GM23338 (cell line): ENCODE results near the gene GID4. TPM values are rescaled to one million over a fixed set of nuclear protein-coding genes. Genes with fewer than 3 reads are reported as not detected.

Experiments
- ATAC-seq: fragments of 200-7000 bp; cut with Tn5 transposase; 3 replicates; pipeline ENCODE4 v1.9.1; 2020
- DNase-seq: peaks from one replicate; pipeline ENCODE4 v3.0.0-alpha.2; 2015; ENCODE audit warnings: low spot score
- H2AFZ ChIP-seq: fragments of 200-600 bp; sonication (generic); 2 replicates; pipeline ENCODE4 v1.8.0; 2016; ENCODE audit warnings: antibody characterized with exemption, mild to moderate bottlenecking, moderate library complexity
- H3F3A ChIP-seq: fragments of 200-600 bp; sonication (generic); replicated peaks from 2 replicates; pipeline ENCODE4 v1.8.0; 2017; ENCODE audit warnings: antibody characterized with exemption, mixed run types, low read depth
- H3K27ac ChIP-seq: fragments of 200-600 bp; sonication (generic); 2 replicates; pipeline ENCODE4 v1.6.1; 2016; ENCODE audit warnings: low read depth
- H3K27me3 ChIP-seq: fragments of 200-600 bp; sonication (generic); 2 replicates; pipeline ENCODE4 v1.8.0; 2016; ENCODE audit warnings: mild to moderate bottlenecking, mixed run types, moderate library complexity; ENCODE audit not compliant: insufficient read depth
- H3K36me3 ChIP-seq: fragments of 200-600 bp; sonication (generic); 2 replicates; pipeline ENCODE4 v1.8.0; 2016; ENCODE audit warnings: mild to moderate bottlenecking; ENCODE audit not compliant: insufficient read depth
- H3K4me1 ChIP-seq: fragments of 200-600 bp; sonication (generic); 2 replicates; pipeline ENCODE4 v1.8.0; 2016; ENCODE audit warnings: mild to moderate bottlenecking, moderate library complexity; ENCODE audit not compliant: insufficient read depth
- H3K4me2 ChIP-seq: fragments of 200-600 bp; sonication (generic); 2 replicates; pipeline ENCODE4 v1.7.1; 2017; ENCODE audit warnings: mixed run types
- H3K4me3 ChIP-seq: fragments of 200-600 bp; sonication (generic); 2 replicates; pipeline ENCODE4 v1.6.1; 2016; ENCODE audit warnings: mixed run types
- H3K79me2 ChIP-seq: fragments of 200-600 bp; sonication (generic); replicated peaks from 2 replicates; pipeline ENCODE4 v1.8.0; 2017; ENCODE audit warnings: mild to moderate bottlenecking; ENCODE audit not compliant: insufficient read depth
- H3K9me2 ChIP-seq: fragments of 200-600 bp; sonication (generic); 2 replicates; pipeline ENCODE4 v1.8.0; 2017; ENCODE audit not compliant: insufficient read depth
- H4K20me1 ChIP-seq: fragments of 200-600 bp; sonication (generic); replicated peaks from 2 replicates; pipeline ENCODE4 v1.8.0; 2017; ENCODE audit warnings: mild to moderate bottlenecking; ENCODE audit not compliant: insufficient read depth
- H3K27ac Mint-ChIP-seq: 2 replicates; pipeline ENCODE4 v1.8.0; 2020; ENCODE audit warnings: inconsistent platforms, mild to moderate bottlenecking, moderate library complexity, mixed read lengths
- H3K27me3 Mint-ChIP-seq: 3 replicates; pipeline ENCODE4 v1.8.0; 2022; ENCODE audit warnings: low read depth, mild to moderate bottlenecking, moderate library complexity, mixed read lengths, inconsistent platforms; ENCODE audit not compliant: insufficient read depth, poor library complexity
- H3K36me3 Mint-ChIP-seq: 3 replicates; pipeline ENCODE4 v1.8.0; 2021; ENCODE audit warnings: low read depth, mild to moderate bottlenecking, inconsistent platforms, moderate library complexity, mixed read lengths
- H3K4me1 Mint-ChIP-seq: 3 replicates; pipeline ENCODE4 v1.8.0; 2020; ENCODE audit warnings: mild to moderate bottlenecking, inconsistent platforms, mixed read lengths
- H3K4me3 Mint-ChIP-seq: 3 replicates; pipeline ENCODE4 v1.8.0; 2021; ENCODE audit warnings: moderate library complexity, mild to moderate bottlenecking, inconsistent platforms, mixed read lengths
- H3K9me3 Mint-ChIP-seq: 3 replicates; pipeline ENCODE4 v1.8.0; 2020; ENCODE audit warnings: moderate library complexity, mild to moderate bottlenecking, inconsistent platforms, mixed read lengths
- CREB1 ChIP-seq: fragments of 250-450 bp; sonication (Bioruptor Pico); IDR thresholded peaks from 2 replicates; pipeline ENCODE4 v1.5.0; 2020; ENCODE audit warnings: low read depth, mild to moderate bottlenecking, moderate library complexity
- EZH2 ChIP-seq: fragments of 200-600 bp; sonication (generic); IDR thresholded peaks from one replicate; pipeline ENCODE4 v1.8.0; 2017; ENCODE audit warnings: antibody characterized with exemption, mild to moderate bottlenecking, low read depth; ENCODE audit not compliant: unreplicated experiment
- EZH2phosphoT487 ChIP-seq: fragments of 200-600 bp; sonication (generic); IDR thresholded peaks from one replicate; pipeline ENCODE4 v1.8.1; 2018; ENCODE audit warnings: antibody characterized with exemption; ENCODE audit not compliant: unreplicated experiment
- JUNB ChIP-seq: IDR thresholded peaks from one replicate; pipeline ENCODE4 v1.6.1; 2016; ENCODE audit warnings: antibody characterized with exemption; ENCODE audit not compliant: unreplicated experiment
- NANOG ChIP-seq: IDR thresholded peaks from 2 replicates; pipeline ENCODE4 v1.6.1; 2016; ENCODE audit warnings: antibody characterized with exemption, borderline replicate concordance
- POLR2AphosphoS5 ChIP-seq: IDR thresholded peaks from 2 replicates; pipeline ENCODE4 v1.6.1; 2016; ENCODE audit warnings: antibody characterized with exemption, low read depth
- STAT1 ChIP-seq: IDR thresholded peaks from one replicate; pipeline ENCODE4 v1.6.1; 2016; ENCODE audit warnings: antibody characterized with exemption; ENCODE audit not compliant: unreplicated experiment
- ZNF114 ChIP-seq: fragments of 250-450 bp; sonication (Bioruptor Pico); IDR thresholded peaks from 2 replicates; pipeline ENCODE4 v1.5.0; 2020; ENCODE audit warnings: mild to moderate bottlenecking, moderate library complexity
- ZNF331 ChIP-seq: fragments of 250-450 bp; sonication (Bioruptor Pico); IDR thresholded peaks from 2 replicates; pipeline ENCODE4 v1.5.0; 2020; ENCODE audit warnings: low read depth, mild to moderate bottlenecking, moderate library complexity
- polyA plus RNA-seq: library from polyadenylated mRNA; unstranded; fragments of >200 nt; fragmentation: Nextera tagmentation; extraction: Ambion mirVana; gene quantifications from 2 replicates; pipeline ENCODE4 v1.2.1, GENCODE V29; 2016
- total RNA-seq: library from RNA; depleted of rRNA; stranded (reverse); fragments of >200 nt; shearing (Covaris generic); gene quantifications from 2 replicates; pipeline ENCODE4 v1.2.3, GENCODE V29; 2014
- TF ChIP-seq, protein P1 (sequence below): IDR thresholded peaks from 2 replicates; pipeline ENCODE4 v1.6.1; 2016; ENCODE audit warnings: antibody characterized with exemption
- TF ChIP-seq, protein P2 (sequence below): IDR thresholded peaks from one replicate; pipeline ENCODE4 v1.6.1; 2018; ENCODE audit warnings: antibody characterized with exemption; ENCODE audit not compliant: unreplicated experiment
- TF ChIP-seq, protein P3 (sequence below): fragments of 250-450 bp; sonication (Bioruptor Pico); IDR thresholded peaks from 2 replicates; pipeline ENCODE4 v1.5.0; 2020; ENCODE audit warnings: mild to moderate bottlenecking, moderate library complexity
- TF ChIP-seq, protein P4 (sequence below), 2 experiments: fragments of 200-600 bp in 1 of 2; sonication (generic) in 1 of 2; conservative IDR thresholded peaks; 2 replicates each; pipeline versions ENCODE4 v1.5.1 to v1.6.1; 2016 to 2017; ENCODE audit warnings: antibody characterized with exemption in 2 of 2, low read depth in 2 of 2, mild to moderate bottlenecking in 2 of 2, moderate library complexity in 1 of 2

Gene GID4
- total and polyA plus RNA-seq, 2 experiments from 2014 or later: 6.3 to 11.2 TPM

DNA sequence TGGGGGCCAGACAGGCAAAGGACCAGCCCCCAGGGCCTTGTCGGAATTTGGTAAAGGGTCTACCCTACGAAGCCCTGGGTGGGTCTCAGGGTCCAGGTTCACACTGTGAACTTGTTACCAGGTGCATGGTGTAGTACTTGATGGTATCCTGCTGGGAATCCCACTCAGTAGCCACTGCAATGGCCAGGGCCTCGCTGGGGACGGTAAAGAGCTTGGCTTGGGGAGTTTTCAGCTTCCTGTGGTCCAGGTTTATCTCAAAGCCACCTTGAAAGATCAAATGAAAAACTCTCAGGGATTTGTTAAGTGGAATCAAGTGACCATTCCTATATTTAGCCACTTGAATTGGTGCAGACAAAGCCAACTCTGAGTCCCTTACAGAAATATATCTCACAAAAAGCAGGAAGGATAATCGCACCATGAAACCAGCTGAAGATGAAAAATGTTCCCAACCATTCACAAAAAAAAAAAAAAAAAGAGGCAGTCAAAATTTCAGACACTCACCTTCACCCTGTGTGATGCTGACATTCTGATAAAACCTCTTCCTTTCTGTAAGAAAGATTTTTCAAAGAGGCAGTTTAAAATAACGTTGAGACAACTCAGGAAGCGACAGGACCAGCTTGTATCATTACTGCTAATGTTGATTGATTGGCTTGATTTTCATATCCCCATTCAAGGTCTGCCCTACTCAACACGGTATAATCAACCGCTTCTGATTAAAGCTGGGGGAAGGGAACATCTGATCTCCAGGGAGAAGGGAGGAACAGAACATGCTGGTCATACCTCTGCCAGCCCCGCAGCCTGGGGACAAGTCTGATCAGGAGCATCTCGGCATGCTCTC, 10.9 kb upstream of the GID4 start:
- H2AFZ ChIP-seq: no peak overlapping the region
- TF ChIP-seq JUNB: no peak
- no peak for TF ChIP-seq EZH2
- TF ChIP-seq NANOG: no peak
- TF ChIP-seq, protein P1, sequence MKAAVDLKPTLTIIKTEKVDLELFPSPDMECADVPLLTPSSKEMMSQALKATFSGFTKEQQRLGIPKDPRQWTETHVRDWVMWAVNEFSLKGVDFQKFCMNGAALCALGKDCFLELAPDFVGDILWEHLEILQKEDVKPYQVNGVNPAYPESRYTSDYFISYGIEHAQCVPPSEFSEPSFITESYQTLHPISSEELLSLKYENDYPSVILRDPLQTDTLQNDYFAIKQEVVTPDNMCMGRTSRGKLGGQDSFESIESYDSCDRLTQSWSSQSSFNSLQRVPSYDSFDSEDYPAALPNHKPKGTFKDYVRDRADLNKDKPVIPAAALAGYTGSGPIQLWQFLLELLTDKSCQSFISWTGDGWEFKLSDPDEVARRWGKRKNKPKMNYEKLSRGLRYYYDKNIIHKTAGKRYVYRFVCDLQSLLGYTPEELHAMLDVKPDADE: no peak
- TF ChIP-seq, protein P2, sequence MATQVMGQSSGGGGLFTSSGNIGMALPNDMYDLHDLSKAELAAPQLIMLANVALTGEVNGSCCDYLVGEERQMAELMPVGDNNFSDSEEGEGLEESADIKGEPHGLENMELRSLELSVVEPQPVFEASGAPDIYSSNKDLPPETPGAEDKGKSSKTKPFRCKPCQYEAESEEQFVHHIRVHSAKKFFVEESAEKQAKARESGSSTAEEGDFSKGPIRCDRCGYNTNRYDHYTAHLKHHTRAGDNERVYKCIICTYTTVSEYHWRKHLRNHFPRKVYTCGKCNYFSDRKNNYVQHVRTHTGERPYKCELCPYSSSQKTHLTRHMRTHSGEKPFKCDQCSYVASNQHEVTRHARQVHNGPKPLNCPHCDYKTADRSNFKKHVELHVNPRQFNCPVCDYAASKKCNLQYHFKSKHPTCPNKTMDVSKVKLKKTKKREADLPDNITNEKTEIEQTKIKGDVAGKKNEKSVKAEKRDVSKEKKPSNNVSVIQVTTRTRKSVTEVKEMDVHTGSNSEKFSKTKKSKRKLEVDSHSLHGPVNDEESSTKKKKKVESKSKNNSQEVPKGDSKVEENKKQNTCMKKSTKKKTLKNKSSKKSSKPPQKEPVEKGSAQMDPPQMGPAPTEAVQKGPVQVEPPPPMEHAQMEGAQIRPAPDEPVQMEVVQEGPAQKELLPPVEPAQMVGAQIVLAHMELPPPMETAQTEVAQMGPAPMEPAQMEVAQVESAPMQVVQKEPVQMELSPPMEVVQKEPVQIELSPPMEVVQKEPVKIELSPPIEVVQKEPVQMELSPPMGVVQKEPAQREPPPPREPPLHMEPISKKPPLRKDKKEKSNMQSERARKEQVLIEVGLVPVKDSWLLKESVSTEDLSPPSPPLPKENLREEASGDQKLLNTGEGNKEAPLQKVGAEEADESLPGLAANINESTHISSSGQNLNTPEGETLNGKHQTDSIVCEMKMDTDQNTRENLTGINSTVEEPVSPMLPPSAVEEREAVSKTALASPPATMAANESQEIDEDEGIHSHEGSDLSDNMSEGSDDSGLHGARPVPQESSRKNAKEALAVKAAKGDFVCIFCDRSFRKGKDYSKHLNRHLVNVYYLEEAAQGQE: no peak
- TF ChIP-seq ZNF331 (CRISPR knock-in tag): no peak
- TF ChIP-seq EZH2phosphoT487: no peak
- no peak for TF ChIP-seq CREB1 (CRISPR knock-in tag)
- no peak for TF ChIP-seq STAT1
- no peak for TF ChIP-seq POLR2AphosphoS5
- TF ChIP-seq, protein P3, sequence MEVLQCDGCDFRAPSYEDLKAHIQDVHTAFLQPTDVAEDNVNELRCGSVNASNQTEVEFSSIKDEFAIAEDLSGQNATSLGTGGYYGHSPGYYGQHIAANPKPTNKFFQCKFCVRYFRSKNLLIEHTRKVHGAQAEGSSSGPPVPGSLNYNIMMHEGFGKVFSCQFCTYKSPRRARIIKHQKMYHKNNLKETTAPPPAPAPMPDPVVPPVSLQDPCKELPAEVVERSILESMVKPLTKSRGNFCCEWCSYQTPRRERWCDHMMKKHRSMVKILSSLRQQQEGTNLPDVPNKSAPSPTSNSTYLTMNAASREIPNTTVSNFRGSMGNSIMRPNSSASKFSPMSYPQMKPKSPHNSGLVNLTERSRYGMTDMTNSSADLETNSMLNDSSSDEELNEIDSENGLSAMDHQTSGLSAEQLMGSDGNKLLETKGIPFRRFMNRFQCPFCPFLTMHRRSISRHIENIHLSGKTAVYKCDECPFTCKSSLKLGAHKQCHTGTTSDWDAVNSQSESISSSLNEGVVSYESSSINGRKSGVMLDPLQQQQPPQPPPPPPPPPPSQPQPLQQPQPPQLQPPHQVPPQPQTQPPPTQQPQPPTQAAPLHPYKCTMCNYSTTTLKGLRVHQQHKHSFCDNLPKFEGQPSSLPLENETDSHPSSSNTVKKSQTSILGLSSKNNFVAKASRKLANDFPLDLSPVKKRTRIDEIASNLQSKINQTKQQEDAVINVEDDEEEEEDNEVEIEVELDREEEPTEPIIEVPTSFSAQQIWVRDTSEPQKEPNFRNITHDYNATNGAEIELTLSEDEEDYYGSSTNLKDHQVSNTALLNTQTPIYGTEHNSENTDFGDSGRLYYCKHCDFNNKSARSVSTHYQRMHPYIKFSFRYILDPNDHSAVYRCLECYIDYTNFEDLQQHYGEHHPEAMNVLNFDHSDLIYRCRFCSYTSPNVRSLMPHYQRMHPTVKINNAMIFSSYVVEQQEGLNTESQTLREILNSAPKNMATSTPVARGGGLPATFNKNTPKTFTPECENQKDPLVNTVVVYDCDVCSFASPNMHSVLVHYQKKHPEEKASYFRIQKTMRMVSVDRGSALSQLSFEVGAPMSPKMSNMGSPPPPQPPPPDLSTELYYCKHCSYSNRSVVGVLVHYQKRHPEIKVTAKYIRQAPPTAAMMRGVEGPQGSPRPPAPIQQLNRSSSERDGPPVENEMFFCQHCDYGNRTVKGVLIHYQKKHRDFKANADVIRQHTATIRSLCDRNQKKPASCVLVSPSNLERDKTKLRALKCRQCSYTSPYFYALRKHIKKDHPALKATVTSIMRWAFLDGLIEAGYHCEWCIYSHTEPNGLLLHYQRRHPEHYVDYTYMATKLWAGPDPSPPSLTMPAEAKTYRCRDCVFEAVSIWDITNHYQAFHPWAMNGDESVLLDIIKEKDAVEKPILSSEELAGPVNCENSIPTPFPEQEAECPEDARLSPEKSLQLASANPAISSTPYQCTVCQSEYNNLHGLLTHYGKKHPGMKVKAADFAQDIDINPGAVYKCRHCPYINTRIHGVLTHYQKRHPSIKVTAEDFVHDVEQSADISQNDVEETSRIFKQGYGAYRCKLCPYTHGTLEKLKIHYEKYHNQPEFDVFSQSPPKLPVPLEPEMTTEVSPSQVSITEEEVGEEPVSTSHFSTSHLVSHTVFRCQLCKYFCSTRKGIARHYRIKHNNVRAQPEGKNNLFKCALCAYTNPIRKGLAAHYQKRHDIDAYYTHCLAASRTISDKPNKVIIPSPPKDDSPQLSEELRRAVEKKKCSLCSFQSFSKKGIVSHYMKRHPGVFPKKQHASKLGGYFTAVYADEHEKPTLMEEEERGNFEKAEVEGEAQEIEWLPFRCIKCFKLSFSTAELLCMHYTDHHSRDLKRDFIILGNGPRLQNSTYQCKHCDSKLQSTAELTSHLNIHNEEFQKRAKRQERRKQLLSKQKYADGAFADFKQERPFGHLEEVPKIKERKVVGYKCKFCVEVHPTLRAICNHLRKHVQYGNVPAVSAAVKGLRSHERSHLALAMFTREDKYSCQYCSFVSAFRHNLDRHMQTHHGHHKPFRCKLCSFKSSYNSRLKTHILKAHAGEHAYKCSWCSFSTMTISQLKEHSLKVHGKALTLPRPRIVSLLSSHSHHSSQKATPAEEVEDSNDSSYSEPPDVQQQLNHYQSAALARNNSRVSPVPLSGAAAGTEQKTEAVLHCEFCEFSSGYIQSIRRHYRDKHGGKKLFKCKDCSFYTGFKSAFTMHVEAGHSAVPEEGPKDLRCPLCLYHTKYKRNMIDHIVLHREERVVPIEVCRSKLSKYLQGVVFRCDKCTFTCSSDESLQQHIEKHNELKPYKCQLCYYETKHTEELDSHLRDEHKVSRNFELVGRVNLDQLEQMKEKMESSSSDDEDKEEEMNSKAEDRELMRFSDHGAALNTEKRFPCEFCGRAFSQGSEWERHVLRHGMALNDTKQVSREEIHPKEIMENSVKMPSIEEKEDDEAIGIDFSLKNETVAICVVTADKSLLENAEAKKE (CRISPR knock-in tag): no peak
- TF ChIP-seq ZNF114 (CRISPR knock-in tag): no peak
- TF ChIP-seq, protein P4, sequence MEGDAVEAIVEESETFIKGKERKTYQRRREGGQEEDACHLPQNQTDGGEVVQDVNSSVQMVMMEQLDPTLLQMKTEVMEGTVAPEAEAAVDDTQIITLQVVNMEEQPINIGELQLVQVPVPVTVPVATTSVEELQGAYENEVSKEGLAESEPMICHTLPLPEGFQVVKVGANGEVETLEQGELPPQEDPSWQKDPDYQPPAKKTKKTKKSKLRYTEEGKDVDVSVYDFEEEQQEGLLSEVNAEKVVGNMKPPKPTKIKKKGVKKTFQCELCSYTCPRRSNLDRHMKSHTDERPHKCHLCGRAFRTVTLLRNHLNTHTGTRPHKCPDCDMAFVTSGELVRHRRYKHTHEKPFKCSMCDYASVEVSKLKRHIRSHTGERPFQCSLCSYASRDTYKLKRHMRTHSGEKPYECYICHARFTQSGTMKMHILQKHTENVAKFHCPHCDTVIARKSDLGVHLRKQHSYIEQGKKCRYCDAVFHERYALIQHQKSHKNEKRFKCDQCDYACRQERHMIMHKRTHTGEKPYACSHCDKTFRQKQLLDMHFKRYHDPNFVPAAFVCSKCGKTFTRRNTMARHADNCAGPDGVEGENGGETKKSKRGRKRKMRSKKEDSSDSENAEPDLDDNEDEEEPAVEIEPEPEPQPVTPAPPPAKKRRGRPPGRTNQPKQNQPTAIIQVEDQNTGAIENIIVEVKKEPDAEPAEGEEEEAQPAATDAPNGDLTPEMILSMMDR (conservative IDR thresholded peaks at IDR 0.05; ENCODE audit: low read depth in 2 of 2): no peak
- no peaks in the 10 kb centered on the region for H3K27me3 ChIP-seq
- no peak overlapping the region for H3K4me2 ChIP-seq
- no peak overlapping the region for H3K27ac ChIP-seq
- DNase-seq: no peak
- H3K4me1 ChIP-seq: no peaks in the 10 kb centered on the region
- H4K20me1 ChIP-seq: no peaks in the 10 kb centered on the region
- H3K9me3 Mint-ChIP-seq: no peaks in the 10 kb centered on the region
- peaks cover 2% of the 10 kb centered on the region for H3K27me3 Mint-ChIP-seq
- peaks cover 9% of the 10 kb centered on the region; the same call in 1 of the 2 replicates for H3K79me2 ChIP-seq
- no peak overlapping the region for H3K4me3 ChIP-seq
- H3K36me3 Mint-ChIP-seq: no peaks in the 10 kb centered on the region
- no peak overlapping the region for H3K4me3 Mint-ChIP-seq
- H3K27ac Mint-ChIP-seq: no peak overlapping the region
- no peaks in the 10 kb centered on the region; the same call in 2 of the 3 replicates for H3K4me1 Mint-ChIP-seq
- H3F3A ChIP-seq: no peaks in the 10 kb centered on the region
- no peaks in the 10 kb centered on the region for H3K9me2 ChIP-seq
- ATAC-seq: no peak
- no peaks in the 10 kb centered on the region for H3K36me3 ChIP-seq
